Right lobe of liver (tissue), 6 donors: ENCODE results near the gene PWWP3B. TPM values are rescaled to one million over a fixed set of nuclear protein-coding genes. Genes with fewer than 3 reads are reported as not detected.

ENCODE experiments used
- ATAC-seq, 4 donors: fragments of 200-7000 bp; cut with Tn5 transposase; one replicate each; pipeline ENCODE4 v1.9.1; 2020; ENCODE audit warnings: mild to moderate bottlenecking in 4 of 4, moderate library complexity in 4 of 4
- DNase-seq, 3 donors: peaks; one replicate each; pipeline ENCODE4 v3.0.0-alpha.2; 2020
- H3K27ac ChIP-seq, 3 donors: fragments of 200-600 bp; one replicate each; pipeline ENCODE4 v1.8.0; 2022
- H3K27me3 ChIP-seq, 2 donors: fragments of 200-600 bp; one replicate each; pipeline ENCODE4 v1.8.0; 2022
- H3K36me3 ChIP-seq, 4 donors: fragments of 200-600 bp; sonication (generic) in 1 of 4; one replicate each; pipeline versions ENCODE4 v1.5.1 to v1.8.0; 2017 to 2022; ENCODE audit warnings: control low read depth in 1 of 4
- H3K4me1 ChIP-seq, 4 donors: fragments of 200-600 bp; sonication (generic) in 1 of 4; one replicate each; pipeline versions ENCODE4 v1.5.1 to v1.8.0; 2017 to 2022; ENCODE audit warnings: control low read depth in 1 of 4
- H3K4me3 ChIP-seq, 3 donors: fragments of 200-600 bp; one replicate each; pipeline ENCODE4 v1.8.0; 2022
- H3K9me3 ChIP-seq, 4 donors: fragments of 200-600 bp; sonication (generic) in 1 of 4; one replicate each; pipeline versions ENCODE4 v1.5.1 to v1.8.0; 2017 to 2022; ENCODE audit warnings: control low read depth in 1 of 4
- POLR2A ChIP-seq: fragments of 450-650 bp; IDR thresholded peaks from one replicate; pipeline ENCODE4 v1.6.1; 2017; ENCODE audit warnings: antibody characterized with exemption, mild to moderate bottlenecking
- WGBS: methylation state at CpG from one replicate; pipeline ENCODE4 v1.1.6; 2018; ENCODE audit warnings: low coverage, low lambda C conversion rate; ENCODE audit not compliant: insufficient coverage; ENCODE audit errors: missing lambda C conversion rate; 5-methylcytosine and 5-hydroxymethylcytosine counted together
- intact Hi-C, 2 donors: fragments of 100-400 bp; cut with DNase I; formaldehyde crosslinking; loops; one replicate each; pipeline versions ENCODE4 v1.11.2 to v1.14.1; 2022
- total RNA-seq, 6 experiments: library from RNA; depleted of rRNA in 2 of 6; stranded (reverse); fragments of >200 nt in 2 of 6; fragmentation: NEBNext Ultra II Directional in 3 of 6; extraction: Animal tissue kit (Norgen Biotek cat#: 25700) in 3 of 6; gene quantifications; one replicate each; pipeline versions ENCODE4 v1.1.0 to v1.2.4, GENCODE V29; 2016 to 2023
- TF ChIP-seq, protein P1 (sequence below), 4 donors: fragments of 200-600 bp in 3 of 4; fragments of 450-650 bp in 1 of 4; IDR thresholded peaks; one replicate each; pipeline versions ENCODE4 v1.5.1 to v1.8.0; 2016 to 2022; ENCODE audit warnings: antibody characterized with exemption in 4 of 4, mild to moderate bottlenecking in 2 of 4
- donor health status: DM: no; HTN: yes; CAD: no.
- donor health status: DM: no; HTN: no; CAD: no.
- donor health status: DM: no; HTN: no; CAD: no.
- donor health status: DM: no; HTN: yes; CAD: no.
- donor health status: DM: no; HTN: yes; CAD: no.

PWWP3B gene
- total RNA-seq, 6 experiments from 2014 or later, result 0.49 to 2.9 (median 1.5) TPM

DNA sequence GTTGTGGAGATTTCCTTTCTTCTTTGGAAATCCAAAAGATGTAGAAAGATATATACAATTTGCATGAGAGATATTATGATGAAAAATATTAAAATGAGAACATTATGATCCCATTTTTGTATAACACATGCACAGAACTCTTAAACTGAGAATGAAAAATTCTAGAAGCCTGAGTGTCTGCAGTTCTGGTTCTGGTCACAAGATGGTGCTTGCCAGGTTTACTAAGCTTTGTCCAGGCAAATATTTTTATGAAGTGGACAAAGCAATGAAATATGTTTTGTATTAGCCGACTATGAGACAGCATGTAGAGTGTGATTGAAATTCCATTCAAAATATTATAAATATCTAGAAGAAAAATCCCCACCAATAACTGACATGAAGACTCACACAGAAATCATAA is 2.2 kb downstream of the PWWP3B start:
- H3K9me3 ChIP-seq, result no peaks in the 10 kb centered on the region
- DNase-seq (no peak), ATAC-seq (peak; percentile 51 to 67 (median 56))
- intact Hi-C loops, result no loop called here
- no peaks in the 10 kb centered on the region for H3K36me3 ChIP-seq
- TF ChIP-seq POLR2A, result no peak
- TF ChIP-seq, protein P1, sequence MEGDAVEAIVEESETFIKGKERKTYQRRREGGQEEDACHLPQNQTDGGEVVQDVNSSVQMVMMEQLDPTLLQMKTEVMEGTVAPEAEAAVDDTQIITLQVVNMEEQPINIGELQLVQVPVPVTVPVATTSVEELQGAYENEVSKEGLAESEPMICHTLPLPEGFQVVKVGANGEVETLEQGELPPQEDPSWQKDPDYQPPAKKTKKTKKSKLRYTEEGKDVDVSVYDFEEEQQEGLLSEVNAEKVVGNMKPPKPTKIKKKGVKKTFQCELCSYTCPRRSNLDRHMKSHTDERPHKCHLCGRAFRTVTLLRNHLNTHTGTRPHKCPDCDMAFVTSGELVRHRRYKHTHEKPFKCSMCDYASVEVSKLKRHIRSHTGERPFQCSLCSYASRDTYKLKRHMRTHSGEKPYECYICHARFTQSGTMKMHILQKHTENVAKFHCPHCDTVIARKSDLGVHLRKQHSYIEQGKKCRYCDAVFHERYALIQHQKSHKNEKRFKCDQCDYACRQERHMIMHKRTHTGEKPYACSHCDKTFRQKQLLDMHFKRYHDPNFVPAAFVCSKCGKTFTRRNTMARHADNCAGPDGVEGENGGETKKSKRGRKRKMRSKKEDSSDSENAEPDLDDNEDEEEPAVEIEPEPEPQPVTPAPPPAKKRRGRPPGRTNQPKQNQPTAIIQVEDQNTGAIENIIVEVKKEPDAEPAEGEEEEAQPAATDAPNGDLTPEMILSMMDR (IDR thresholded peaks at IDR 0.05), result peak; percentile 39 to 65 (median 61)
- H3K4me3 ChIP-seq, result no peak overlapping the region
- WGBS, result 24% methylated on average over 1 of the region's 1 CpG
- no peaks in the 10 kb centered on the region for H3K27me3 ChIP-seq
- H3K4me1 ChIP-seq, result no peaks in the 10 kb centered on the region
- no peak overlapping the region for H3K27ac ChIP-seq

DNA sequence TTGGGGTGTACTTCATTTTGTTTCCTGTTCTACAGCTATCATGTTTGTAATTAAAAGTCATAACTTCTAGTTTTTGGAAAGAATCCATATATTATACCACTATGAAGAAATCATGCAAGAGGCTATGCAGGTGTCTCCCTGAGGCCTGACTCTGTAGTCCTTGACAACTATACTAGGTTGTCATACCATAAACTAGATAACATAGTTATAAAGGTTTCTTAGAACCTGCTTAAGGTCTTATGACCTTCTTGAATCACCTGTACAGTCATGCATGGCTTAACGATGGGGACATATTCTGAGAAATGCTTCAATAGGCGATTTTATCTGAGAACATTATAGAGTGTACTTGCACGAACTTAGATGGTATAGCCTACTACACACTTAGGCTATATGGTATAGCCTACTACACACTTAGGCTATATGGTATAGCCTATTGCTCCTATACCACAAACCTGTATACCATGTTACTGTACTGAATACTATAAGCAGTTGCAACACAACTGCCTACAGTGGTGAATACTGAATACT is 3.3 kb downstream of the PWWP3B start:
- Histone ChIP-seq H3K27ac (no peak overlapping the region), H3K4me3 (no peak overlapping the region), H3K27me3 (no peaks in the 10 kb centered on the region), H3K4me1 (no peaks in the 10 kb centered on the region), H3K36me3 (no peaks in the 10 kb centered on the region), H3K9me3 (no peaks in the 10 kb centered on the region)
- intact Hi-C loops, result no loop called here
- ATAC-seq (no peak), DNase-seq (no peak)
- 61% methylated on average over 3 of the region's 3 CpGs for WGBS
- TF ChIP-seq, protein P1 (IDR thresholded peaks at IDR 0.05), result no peak
- no peak for TF ChIP-seq POLR2A

DNA sequence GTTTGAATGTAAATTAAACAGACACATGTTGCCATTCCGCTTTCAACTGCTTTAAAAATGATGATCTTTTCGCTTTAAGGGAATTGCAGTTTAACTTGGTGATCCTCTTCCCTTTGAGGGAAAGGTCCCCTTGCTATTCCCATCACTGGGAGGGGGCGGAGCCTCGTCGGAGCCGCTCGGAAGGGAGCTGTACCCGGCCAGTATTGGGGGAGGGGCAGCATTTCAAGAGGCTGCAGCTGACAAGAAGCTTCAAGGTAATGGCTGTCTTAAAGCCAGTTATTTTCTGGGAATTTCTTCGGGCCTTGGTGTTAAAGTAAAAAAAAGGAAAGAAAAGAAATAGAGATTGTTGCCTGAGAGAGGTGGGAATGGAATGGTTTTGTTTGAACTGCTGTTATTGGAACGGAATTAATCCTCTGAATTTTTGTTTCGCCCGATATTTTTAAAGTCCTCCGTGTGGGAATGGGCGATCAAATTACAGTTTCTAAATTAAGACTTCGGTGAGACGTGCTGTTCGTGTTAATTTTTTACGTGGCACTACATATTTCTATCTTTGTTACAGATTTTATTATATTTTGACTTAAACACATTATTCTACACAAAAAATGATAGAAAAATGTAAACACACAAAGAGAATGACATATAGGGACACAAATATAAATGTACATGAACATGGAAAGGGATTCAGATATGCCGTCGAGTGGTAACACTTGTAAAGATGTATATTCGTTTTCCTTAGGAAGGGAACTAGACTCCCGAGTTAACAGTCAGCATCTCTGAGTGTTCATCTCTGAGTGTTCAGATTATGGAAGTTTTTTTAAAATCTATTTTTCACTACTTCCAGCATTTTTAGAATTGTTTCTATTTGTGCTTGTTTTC is 9.2 kb downstream of the PWWP3B start:
- H3K36me3 ChIP-seq, result no peaks in the 10 kb centered on the region
- 28% methylated on average over 22 of the region's 22 CpGs for WGBS
- TF ChIP-seq, protein P1 (IDR thresholded peaks at IDR 0.05), result no peak
- no peak for TF ChIP-seq POLR2A
- intact Hi-C loops, result no loop called here
- DNase-seq, result peak in 2 of 3 donors; percentile 43 to 54
- H3K27me3 ChIP-seq, result no peaks in the 10 kb centered on the region
- no peaks in the 10 kb centered on the region for H3K4me1 ChIP-seq
- no peak overlapping the region for H3K27ac ChIP-seq
- peak overlapping the region in 1 of 3 donors; percentile 8 for H3K4me3 ChIP-seq
- ATAC-seq, result peak in 3 of 4 donors; percentile 66 to 72 (median 68)
- H3K9me3 ChIP-seq, result no peaks in the 10 kb centered on the region

DNA sequence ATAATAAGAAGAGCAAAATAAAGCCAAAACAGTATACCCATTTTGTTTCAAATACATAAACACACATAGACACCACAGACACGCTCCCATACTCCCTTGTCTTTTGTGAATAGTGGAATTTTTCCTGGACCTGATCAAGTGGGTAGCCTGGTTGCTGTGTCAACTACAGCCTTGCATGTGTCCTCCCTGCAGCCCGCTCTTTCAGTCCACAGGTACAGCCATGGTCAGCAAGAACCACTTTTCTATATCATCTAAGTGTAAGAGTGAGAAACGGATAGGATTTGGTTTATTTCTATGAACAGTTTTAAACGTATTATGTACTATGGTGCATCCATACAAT is 9.8 kb downstream of the PWWP3B start:
- no peak overlapping the region for H3K27ac ChIP-seq
- no peaks in the 10 kb centered on the region for H3K27me3 ChIP-seq
- H3K4me3 ChIP-seq, result no peak overlapping the region
- DNase-seq (no peak), ATAC-seq (no peak)
- H3K4me1 ChIP-seq, result no peaks in the 10 kb centered on the region
- H3K36me3 ChIP-seq, result no peaks in the 10 kb centered on the region
- 56% methylated on average over 4 of the region's 4 CpGs for WGBS
- H3K9me3 ChIP-seq, result no peaks in the 10 kb centered on the region
- TF ChIP-seq POLR2A, result no peak
- TF ChIP-seq, protein P1 (IDR thresholded peaks at IDR 0.05), result no peak
- intact Hi-C loops, result no loop called here
